HEK293T (cell line): ENCODE measurements around the gene ZNF653.

Experiments
- FOXM1 ChIP-seq: fragments of 450-650 bp; IDR thresholded peaks from 2 replicates; pipeline ENCODE4 v1.6.1; 2017; ENCODE audit warnings: mild to moderate bottlenecking, borderline replicate concordance
- HDGF ChIP-seq: fragments of 450-650 bp; IDR thresholded peaks from 2 replicates; pipeline ENCODE4 v1.6.1; 2017; ENCODE audit warnings: antibody characterized with exemption, borderline replicate concordance
- LEF1 ChIP-seq: fragments of 450-650 bp; IDR thresholded peaks from 2 replicates; pipeline ENCODE4 v1.6.1; 2017; ENCODE audit warnings: mild to moderate bottlenecking, borderline replicate concordance
- NFRKB ChIP-seq: fragments of 450-650 bp; IDR thresholded peaks from 2 replicates; pipeline ENCODE4 v1.6.1; 2016; ENCODE audit warnings: mild to moderate bottlenecking, moderate library complexity
- SUZ12 ChIP-seq: fragments of 450-650 bp; IDR thresholded peaks from 2 replicates; pipeline ENCODE4 v1.6.1; 2016; ENCODE audit warnings: mild to moderate bottlenecking

GRCh38 chr19:11451327-11451870, 54.2 kb downstream of the ZNF653 start:
- TF ChIP-seq LEF1: no peak
- TF ChIP-seq HDGF: no peak
- no peak for TF ChIP-seq NFRKB
- TF ChIP-seq FOXM1: no peak
- no peak for TF ChIP-seq SUZ12
